ENCODE measurements around the gene RBM48.

GRCh38 chr7:92503767-92504166 is 24.8 kb upstream of the RBM48 start:
- TF ChIP-seq CTCF (IDR thresholded peaks at IDR 0.05) (no peak), POLR2A (IDR thresholded peaks at IDR 0.05) (no peak)

Measured in uterus (tissue), 2 donors.